CD4-positive, alpha-beta T cell treated with Interleukin-4 for 1 hour (primary cell): ENCODE results near the gene ZCCHC24.
A peak's percentile ranks its signal among the peaks of the same experiment; 100 is the strongest.

ENCODE experiments used
- DNase-seq, 2 donors: peaks; one replicate each; pipeline ENCODE4 v3.0.0-alpha.2; 2020 to 2022

The ZCCHC24 gene

DNA sequence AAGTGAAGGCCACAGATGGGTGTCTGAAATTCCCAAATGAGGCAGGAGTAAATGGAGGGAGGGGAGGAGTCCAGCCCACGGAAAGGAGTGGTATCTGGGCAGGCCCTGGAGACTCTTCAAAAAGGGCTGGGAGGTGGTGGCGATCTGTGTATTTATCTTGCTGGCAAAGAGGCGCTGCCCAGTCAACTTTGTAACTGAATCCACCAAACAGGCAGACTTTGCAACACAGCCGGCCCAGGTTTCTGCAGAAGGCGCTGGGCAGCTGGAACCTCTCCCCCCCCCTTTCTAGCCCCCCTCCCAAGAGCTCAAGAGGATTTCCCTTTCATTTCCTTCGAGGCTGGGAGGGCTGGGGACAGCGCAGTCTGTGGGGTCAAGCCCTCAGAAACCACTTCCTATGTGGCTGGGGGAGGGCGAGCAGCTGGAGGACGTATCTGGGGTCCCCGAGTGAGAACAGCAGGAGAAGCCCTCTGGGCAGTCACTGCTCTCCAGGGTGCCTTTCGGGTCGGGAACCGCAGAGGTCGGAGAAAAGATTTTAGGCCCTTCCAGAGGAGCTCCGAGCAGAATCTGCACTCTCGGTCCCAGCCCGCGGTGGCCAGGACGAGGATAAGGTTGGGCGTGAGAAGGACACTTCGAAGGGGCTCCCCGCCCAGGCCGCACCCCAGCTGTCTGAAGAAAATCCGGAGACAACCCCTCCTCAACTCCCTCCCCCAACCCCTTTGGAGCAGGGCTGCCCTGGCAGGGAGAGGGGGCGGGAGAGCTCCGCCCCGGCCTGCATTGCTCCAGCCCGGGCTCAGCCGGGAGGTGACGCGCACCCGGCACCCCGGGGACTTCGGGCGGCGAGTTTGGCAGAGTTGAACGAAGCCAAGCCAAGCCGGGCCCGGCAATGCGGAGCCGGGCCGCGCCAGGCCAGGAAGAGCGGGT is 965 bp downstream of the ZCCHC24 start:
- peak; percentile 33 to 47 for DNase-seq

DNA sequence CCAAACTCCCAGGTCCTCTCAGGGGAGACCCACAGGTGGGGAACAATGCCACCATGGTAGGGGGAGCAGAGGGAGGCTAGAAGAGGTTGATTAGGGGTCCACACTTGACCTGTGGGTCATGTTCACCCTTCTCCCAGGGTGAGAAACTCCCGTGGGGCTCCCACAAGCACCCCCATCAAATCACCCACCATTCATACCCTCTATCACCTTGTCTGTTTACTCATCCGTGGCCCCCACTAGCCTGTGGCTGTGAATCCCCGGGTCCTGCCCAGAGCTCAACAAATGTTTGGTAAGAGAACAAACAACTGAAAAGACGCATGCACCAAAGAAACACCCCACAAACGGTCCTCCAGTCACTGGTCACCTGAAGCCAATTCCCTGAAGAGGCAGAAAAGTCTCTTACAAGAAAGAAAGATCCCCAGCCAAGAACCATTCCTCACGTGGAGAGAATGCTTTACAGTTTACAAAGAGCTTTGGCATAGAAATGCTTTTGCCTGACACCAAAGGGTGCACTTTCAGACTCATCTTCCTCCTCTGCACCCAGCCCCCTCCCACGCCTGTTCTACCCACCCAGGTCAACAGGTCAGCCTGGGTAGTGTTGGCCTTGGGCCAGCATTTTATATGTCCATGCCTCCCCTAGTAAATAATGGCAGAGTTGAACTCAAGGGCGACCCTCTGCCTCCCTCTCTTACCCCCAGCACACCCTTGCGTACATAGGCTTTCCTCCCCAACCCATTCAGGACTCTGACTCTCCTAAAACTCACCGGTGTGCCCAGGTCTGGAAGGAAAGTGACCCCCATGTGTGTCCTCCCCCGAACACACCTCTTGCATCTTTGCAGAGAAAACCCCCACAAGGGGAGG is 1.9 kb downstream of the ZCCHC24 start:
- no peak for DNase-seq

DNA sequence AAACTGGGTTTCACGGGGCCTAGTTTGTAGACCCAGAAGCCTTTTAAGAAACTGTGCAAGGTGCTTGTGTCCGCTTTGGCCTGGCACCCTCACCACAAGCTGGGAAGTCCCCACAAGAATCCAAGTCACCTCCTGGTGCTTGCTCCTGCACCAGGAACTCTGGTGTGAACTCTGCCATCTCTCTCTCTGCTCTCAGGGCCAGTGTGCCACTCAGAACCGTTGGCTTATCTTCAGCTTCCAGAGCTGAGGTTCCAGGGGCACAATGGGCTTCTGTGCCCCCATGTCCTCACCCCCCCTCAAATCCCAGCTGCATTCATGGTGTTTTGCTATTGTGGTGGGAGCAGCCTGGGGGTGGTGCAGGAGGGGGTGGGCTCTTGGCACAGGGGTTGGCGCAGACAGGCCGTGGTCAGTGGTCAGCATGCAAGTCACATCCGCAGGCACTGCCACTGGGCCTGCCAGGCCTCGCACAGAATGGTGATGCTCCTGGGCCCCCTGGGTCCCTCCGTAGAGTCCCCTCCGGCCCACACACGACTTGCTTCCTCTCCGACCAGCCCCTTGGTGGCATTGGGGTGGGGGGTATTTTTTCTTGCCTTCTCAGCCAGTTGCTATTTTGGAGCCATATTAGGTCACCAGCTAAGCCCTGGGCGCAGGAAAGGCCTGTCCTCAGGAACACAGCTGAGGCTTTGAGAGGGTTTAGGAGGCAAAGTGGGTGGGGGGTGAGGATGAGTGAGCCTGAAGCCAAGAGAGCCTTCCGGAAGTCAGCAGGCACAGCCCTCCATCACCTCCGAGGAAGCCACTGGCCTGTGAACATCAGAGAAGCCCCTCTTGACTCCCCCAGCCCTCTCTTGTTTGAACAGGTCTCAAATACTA is 3.0 kb downstream of the ZCCHC24 start:
- no peak for DNase-seq

DNA sequence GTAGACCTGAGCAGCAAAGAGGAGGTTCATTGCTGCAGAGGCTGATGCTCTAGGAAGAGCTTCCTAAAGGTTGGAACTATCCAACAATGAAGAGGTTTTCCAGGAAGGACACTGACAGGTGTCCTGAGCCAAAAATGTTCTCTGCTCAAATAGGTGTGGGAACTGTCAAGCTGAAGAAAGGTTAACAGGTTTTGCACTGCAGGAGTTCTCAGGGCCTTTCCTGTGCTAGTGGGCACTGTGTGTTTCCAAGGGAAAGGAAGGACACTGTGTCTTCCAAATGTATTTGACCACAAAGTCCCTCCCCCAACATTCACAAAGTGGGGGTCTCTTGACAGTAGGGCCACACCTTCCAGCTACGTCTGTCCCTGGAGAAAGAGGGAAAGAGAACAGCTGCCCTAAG is 4.0 kb downstream of the ZCCHC24 start:
- no peak for DNase-seq

DNA sequence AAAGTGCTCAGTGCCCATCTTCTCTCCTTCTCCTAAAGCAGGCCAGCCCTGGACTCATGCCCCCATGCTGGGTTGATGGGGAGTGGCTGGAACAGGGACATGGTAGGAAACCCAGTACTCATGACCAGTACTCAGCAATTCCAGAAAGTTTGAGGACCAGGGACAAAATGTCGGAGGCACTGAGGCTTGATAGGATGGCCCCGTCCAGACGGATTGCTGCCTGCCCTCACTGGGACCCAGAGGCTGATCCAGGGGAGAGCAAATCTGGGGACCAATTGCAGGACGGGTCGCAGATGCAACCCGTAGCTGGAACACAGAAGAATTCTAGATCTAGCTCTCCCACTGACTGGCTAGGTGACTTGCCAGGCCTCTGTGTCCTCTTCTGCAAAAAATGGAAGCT is 5.1 kb downstream of the ZCCHC24 start:
- no peak for DNase-seq

DNA sequence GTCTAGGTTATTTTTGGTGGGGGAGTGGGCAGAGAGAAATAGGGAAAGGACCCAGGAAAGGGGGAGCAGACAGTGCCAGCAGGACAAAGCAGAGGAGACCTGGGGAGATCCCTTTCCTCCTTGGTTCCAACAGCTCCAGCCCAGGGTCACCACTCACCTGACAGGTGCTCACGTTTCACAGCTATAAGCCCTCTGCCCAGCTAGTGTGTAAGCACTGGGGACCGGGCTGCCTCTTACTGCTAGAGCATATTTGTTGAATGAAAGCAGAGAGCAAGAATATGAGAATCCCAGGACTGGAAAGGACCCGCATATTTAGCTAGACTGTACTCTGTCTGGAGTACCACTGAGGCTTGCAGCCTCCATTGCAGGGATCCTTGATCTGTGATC is 6.7 kb downstream of the ZCCHC24 start:
- no peak for DNase-seq

DNA sequence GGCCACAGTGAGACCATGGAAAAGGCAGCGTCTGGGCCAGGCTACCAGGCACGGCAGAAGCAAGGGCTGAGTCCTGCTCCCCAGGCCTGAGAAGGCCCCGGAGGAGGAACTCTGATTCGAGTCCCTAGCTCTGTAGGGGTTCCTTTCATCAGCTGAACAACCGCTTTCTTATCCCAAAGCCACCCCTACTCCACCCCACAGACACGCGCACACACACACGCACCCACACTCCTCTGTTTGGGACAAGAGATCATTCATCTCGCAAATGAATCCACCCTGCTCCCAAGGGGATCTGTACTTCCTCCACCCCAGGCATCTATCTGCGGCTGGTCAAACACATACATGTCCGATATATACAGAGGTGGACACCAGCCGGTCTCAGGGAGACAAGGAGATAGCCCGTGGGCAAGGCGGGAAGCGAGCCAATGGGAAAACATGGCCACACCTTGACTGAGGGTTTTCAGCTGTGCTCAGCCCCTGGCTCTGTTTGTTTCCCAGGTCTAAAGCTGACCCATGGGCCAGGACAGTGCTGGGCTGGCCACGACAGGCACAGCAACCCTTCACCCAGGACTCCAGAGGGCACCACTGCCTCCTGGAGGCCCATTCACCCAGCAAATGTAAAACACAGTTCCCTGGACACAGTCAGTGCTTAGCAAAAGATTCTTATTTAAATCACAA is 7.3 kb downstream of the ZCCHC24 start:
- DNase-seq: no peak

DNA sequence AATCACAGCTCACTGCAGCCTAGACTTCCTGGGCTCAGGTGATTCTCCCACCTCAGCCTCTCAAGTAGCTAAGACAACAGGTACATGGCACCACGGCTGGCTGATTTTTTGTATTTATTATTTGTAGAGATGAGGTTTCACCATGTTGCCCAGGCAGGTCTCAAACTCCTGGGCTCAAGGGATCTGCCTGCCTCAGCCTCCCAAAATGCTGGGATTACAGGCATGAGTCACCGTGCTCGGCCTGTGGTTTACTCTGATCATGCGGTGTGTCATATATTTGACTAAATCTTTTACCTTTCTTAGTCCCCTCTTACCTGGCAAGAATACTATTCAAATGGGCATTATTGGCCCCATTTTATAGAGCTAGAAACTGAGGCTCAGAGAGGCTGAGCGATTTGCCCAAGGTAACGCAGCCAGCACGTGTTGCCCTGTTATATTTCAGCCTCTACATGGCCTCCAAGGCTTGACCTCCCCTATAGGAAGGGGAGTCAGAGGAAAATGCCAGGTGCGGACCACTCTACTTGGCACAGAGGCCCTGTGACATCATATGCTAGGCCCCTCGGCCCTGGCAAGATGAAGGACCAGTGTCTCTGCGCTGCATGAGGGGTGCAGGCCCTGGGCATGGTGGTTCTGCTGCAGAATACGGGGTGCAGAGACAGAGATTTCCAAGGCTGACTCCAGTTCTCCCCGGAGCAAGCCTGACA is 8.2 kb downstream of the ZCCHC24 start:
- DNase-seq: no peak

DNA sequence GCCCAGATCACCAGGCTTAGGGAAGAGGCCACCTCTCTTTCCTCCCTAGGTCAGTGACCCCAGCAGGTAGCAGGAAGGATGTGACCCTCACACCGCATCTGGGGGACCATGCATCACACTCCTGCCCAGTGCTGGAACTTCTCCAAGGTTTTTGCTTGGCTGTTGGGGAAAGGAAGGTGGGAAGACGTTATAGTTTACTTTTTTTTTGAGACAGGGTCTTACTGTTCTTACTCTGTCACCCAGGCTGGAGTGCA is 8.6 kb downstream of the ZCCHC24 start:
- DNase-seq: no peak

DNA sequence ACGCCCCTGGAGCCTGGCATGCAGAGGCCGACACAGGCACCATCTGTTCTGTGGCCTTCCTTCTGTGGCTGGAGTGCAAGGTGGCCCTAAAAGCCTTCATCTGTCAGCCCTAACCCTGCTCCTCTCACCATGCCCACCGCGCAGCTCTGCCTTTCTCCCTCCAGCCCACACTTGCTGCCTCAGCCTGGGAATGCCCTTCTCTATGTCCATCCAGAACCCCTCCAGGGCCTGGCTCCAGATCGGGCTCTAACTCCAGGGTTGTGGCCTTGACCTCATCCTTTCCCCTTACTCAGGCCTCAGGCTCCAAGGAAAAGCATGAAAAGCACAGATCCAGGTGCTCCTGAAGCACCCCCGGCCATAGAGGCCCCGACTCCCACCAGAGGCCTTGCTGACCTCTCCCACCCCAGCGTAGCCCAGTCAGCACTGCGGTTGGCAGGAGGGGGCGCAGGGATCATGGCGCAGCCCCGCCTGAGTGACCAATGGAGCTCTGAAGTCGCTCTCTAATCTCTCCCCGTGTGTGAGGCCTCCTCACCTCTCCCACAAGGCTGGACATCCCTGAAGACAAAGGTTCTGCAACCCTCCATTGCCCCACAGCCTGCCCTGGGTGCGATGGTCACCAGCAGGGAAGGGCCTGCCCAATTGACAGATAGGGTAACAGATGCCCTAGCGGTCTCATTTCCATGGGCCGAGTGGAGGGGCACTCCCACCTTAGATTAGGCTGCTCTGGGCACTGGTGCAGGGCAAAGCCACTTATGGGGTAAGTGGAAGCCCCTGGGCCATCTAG is 9.2 kb downstream of the ZCCHC24 start:
- DNase-seq: no peak

DNA sequence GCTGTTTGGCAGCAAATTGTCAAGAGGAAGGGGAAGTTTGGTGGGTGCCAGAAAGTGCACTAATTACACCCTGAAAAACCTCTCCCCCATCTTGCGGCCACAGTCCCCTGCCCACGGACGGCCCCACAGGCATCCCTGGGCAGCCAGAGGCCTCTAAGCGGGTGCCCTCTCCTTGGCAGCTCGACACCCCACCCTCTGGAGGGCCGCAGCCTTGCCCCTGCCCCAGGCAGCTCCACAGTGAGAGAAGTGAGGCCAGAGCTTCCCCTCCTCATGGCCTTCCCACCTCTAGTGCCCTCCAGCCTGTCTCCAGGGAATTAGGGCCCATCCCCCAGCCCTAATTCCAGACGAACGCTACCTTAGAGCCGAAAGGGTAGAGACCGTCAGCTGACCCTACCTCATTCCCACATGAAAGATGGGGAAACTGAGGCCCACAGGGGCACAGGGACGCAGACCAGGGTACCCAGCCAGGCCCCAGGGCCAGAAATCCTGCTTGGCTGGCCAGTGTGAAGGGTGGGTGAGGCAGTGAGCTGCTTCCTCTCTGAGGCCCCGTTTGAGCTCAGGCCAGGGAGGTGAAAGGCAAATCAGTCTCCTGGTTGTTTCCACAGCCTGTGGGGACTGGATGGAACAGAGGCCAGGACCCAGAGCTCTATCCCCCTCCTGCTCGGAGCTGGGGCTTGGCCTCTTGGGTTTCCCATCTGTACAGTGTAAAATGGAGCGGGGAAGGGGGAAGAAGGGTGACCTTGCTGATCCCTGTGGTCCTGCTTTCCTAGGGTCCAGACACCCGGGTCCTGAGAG is 10.0 kb downstream of the ZCCHC24 start:
- no peak for DNase-seq

DNA sequence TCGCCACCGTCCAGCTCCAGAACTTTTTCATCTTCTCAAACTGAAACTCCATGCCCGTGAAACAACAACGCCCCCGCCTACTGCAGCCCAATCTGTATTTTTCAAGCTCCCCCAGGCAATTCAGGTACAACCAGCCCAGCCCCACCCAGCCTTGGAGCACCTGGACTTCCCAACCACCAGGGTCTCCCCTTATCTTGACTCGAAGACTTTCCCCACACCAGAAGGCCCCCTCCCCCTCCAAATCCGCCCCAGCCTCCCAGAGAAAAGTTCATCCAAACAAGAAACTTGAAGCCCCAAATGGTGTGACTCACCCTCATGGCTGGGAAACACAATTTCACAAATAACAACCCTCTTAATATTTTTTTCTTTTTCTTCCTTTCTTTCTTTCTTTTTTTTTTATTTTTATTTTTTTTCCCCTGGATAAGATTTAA is 10.6 kb downstream of the ZCCHC24 start:
- no peak for DNase-seq

DNA sequence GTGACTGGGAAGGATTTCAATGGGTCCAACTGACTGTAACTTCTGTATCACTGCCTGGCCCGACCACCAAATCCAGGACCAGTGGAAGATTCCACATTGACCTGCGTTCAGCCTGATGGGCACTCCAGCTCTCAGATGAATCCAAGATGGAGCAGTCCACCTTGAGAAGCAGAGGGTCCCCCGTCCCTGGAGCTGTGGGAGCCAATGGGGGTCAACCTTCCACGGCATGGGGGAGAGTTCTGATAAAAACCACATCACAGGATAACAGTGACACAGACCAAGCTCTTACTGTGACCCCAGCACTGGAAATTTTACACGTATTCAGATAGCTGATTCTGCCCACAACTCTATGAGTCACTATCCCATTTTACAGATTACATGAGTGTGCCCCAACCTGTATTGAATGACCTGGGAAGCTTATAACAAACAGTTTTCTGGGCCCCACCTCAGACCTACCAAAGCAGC is 11.2 kb downstream of the ZCCHC24 start:
- no peak for DNase-seq

DNA sequence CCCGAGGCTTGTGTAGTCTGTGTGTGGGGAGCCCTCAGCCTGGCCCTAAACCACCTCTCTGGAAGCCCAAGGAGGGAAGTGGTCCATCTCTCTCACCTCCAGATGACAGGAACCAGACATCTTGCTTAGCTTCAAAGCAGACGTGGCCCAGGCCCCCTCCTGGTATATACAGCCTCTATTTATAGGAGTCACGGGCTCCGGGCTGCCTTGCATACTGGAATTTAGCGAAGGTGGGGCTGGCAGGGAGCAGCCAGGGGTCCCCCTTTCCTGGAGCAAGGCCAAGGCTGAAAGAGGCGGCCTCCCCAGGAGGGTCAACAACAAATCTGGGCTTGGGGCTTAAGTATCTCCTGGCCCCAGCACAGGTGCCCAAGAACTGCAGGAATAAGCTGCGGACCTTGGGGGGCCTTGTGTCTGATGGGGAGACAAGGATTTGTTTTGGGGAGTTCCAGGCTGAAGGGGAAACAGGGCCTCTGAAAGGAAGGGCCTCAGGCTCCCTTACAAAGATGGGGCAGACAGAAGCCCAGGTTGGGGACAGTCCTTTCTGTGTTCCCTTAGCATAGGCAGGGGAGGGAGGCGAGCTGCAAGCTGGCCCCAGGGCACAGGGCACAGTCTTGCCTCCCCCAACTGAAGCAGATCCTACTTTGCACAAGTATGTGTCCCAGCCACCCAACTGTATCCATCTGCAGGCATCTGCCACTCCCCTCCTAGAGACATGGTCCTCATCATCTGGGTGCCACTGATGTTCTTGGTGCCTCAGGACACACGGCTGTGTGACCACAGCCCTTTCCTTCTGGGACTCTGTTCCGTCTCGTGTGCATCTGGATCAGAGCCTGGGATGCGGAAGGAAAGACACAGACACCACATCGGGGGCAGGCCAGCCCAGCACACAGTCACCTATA is 11.9 kb downstream of the ZCCHC24 start:
- DNase-seq: no peak

DNA sequence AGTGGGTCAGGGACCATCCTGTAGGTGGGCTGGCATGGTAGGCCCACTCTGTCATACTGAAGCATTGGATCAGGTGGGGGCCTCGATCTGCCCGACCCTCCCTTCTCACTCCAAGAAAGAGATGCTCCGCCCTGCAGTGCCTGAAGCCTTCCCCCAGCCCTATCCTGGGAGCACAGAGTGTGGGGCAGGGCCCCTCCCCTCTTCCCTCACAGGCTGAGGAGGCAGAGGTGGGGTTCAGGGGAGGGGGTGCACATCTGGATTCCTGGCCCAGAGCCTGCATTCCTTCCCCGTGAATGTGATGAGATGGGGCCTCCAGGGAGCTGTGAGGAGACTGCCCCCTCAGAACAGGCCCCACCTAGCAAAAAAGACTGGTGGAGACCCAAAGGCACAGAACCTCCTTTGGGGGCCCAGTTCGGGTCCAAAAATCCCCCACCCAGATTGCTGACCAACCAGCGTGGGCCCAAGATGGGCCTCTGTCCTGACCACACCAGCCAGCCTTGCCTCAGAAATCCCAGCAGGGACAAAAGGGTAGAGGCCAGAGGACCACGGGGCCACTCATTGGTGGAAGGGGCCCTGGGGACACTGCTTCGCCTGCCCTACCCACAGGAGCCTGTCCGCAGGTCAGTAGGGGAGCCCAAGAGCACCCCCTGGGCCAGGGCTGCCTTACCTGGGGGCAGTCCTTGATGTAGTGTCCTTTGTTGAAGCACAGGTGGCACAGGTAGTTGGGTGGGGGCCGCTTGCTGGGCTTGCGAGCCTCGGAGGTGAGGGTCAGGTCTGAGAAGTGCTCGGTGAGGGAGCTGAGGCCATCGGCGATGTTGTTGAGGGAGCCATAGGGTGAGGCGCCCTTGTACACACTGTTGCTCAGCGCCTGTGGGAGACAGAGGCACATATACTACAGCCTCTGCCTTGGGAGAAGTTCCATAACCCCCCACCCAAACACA is 13.3 kb downstream of the ZCCHC24 start:
- DNase-seq: no peak

DNA sequence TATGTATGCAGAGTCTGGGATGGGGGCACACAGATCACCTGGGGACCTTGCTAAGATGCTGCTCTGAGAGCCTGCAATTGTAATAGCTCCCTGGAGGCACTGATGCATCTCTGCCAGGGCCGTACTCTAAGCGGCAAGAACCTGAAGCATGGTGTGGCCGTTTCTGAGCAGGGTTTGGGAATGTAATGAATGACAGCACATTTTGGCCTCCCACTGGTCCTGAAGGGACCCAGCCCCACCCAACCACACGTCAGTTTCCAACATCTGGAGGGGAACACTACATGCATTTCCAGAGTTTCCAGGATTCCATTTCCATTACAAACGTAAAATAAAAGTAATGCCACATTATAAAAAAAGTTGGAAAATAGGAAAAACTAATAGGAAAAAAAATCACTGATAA is 14.0 kb downstream of the ZCCHC24 start:
- no peak for DNase-seq

DNA sequence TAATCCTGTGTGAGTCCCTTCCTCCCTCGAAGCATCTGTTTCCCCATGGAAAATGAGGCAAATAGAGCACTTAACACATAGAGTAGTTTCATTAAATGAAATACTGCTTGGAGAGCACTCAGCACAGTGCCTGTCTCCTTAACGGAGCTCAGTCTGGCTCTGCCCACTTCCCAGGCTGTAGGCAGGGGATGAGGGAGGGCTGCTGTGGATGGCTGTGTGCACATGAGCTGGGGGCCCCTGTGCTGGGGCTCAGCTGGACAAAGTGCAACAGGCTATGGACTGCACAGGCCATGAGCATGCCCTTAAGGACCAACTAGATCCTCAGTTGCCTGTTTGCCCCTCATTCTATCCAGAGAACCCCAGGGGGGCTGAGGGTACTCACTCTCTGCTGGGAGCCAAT is 14.5 kb downstream of the ZCCHC24 start:
- DNase-seq: no peak
